Thyroid gland (tissue), 4 donors: Measurements from ENCODE around the gene PDE11A.

ENCODE experiments used
- POLR2A ChIP-seq, 2 donors: fragments of 450-650 bp; IDR thresholded peaks; one replicate each; pipeline ENCODE4 v1.6.1; 2017; ENCODE audit warnings: antibody characterized with exemption in 2 of 2, mild to moderate bottlenecking in 2 of 2, moderate library complexity in 1 of 2
- TF ChIP-seq, protein P1 (sequence below), 6 experiments: fragments of 200-600 bp in 3 of 6; fragments of 450-650 bp in 3 of 6; sonication (generic) in 3 of 6; IDR thresholded peaks; one replicate each; pipeline ENCODE4 v1.5.1; 2016 to 2019; ENCODE audit warnings: antibody characterized with exemption in 6 of 6, mild to moderate bottlenecking in 2 of 6, inconsistent platforms in 1 of 6, moderate library complexity in 1 of 6

DNA sequence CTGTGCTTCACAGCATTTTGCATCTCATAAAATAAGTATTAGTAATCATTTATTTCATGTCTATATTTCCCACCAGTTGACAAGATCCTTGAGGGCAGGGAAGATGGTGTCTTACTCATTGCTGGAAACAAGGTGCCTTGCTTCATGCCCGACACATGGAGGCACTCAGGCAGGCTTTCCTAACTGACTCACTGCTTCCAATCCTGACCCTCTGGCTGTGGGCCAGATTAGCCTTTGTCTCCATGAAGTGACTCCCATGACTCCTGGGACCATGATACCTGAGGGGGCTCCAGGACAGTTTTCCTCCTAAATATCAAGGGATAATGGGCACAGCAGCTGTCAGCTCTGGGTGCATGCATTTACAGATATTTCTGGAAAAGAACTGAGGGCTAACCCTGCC is 405.0 kb downstream of the PDE11A start:
- no peak for TF ChIP-seq POLR2A (IDR thresholded peaks at IDR 0.05)
- TF ChIP-seq, protein P1, sequence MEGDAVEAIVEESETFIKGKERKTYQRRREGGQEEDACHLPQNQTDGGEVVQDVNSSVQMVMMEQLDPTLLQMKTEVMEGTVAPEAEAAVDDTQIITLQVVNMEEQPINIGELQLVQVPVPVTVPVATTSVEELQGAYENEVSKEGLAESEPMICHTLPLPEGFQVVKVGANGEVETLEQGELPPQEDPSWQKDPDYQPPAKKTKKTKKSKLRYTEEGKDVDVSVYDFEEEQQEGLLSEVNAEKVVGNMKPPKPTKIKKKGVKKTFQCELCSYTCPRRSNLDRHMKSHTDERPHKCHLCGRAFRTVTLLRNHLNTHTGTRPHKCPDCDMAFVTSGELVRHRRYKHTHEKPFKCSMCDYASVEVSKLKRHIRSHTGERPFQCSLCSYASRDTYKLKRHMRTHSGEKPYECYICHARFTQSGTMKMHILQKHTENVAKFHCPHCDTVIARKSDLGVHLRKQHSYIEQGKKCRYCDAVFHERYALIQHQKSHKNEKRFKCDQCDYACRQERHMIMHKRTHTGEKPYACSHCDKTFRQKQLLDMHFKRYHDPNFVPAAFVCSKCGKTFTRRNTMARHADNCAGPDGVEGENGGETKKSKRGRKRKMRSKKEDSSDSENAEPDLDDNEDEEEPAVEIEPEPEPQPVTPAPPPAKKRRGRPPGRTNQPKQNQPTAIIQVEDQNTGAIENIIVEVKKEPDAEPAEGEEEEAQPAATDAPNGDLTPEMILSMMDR (IDR thresholded peaks at IDR 0.05), result no peak
